Esophagus muscularis mucosa (tissue), 4 donors: ENCODE measurements around the gene ERCC2.

ENCODE experiments used
- EP300 ChIP-seq: sonication (generic); formaldehyde crosslinking; IDR thresholded peaks from one replicate; pipeline ENCODE4 v1.6.1; 2017; ENCODE audit warnings: antibody characterized with exemption
- POLR2A ChIP-seq: fragments of 450-650 bp; IDR thresholded peaks from one replicate; pipeline ENCODE4 v1.6.1; 2017; ENCODE audit warnings: antibody characterized with exemption, moderate library complexity, mild to moderate bottlenecking, low read depth
- POLR2AphosphoS5 ChIP-seq, 2 donors: sonication (generic); formaldehyde crosslinking; IDR thresholded peaks; one replicate each; pipeline ENCODE4 v1.6.1; 2017; ENCODE audit warnings: antibody characterized with exemption in 2 of 2
- TF ChIP-seq, protein P1 (sequence below), 3 experiments: fragments of 200-600 bp in 2 of 3; fragments of 450-650 bp in 1 of 3; sonication (generic) in 2 of 3; IDR thresholded peaks; one replicate each; pipeline ENCODE4 v1.5.1; 2017 to 2019; ENCODE audit warnings: antibody characterized with exemption in 3 of 3, mild to moderate bottlenecking in 2 of 3, moderate library complexity in 1 of 3

DNA sequence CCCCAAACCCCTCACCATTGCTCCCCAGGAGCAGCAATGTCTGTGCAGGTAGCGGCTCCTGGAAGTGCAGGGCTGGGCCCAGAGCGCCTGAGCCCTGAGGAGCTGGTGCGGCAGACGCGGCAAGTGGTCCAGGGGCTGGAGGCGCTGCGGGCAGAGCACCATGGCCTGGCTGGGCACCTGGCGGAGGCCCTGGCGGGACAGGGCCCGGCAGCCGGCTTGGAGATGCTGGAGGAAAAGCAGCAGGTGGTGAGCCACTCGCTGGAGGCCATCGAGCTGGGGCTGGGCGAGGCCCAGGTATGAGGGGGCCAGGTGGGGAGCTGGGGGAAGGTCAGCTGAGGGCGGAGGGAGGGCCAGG lies 24.9 kb downstream of the ERCC2 start:
- TF ChIP-seq, protein P1, sequence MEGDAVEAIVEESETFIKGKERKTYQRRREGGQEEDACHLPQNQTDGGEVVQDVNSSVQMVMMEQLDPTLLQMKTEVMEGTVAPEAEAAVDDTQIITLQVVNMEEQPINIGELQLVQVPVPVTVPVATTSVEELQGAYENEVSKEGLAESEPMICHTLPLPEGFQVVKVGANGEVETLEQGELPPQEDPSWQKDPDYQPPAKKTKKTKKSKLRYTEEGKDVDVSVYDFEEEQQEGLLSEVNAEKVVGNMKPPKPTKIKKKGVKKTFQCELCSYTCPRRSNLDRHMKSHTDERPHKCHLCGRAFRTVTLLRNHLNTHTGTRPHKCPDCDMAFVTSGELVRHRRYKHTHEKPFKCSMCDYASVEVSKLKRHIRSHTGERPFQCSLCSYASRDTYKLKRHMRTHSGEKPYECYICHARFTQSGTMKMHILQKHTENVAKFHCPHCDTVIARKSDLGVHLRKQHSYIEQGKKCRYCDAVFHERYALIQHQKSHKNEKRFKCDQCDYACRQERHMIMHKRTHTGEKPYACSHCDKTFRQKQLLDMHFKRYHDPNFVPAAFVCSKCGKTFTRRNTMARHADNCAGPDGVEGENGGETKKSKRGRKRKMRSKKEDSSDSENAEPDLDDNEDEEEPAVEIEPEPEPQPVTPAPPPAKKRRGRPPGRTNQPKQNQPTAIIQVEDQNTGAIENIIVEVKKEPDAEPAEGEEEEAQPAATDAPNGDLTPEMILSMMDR (IDR thresholded peaks at IDR 0.05): no peak
- no peak for TF ChIP-seq POLR2AphosphoS5 (IDR thresholded peaks at IDR 0.05)
- TF ChIP-seq POLR2A: no peak
- no peak for TF ChIP-seq EP300
